Measurements from ENCODE around the gene SETD2.
"Not testable (repeated sequence)": the region's sequence is repeated elsewhere in the genome, so short reads cannot be mapped to it uniquely, and the experiment has no call there.

SETD2 gene, protein sequence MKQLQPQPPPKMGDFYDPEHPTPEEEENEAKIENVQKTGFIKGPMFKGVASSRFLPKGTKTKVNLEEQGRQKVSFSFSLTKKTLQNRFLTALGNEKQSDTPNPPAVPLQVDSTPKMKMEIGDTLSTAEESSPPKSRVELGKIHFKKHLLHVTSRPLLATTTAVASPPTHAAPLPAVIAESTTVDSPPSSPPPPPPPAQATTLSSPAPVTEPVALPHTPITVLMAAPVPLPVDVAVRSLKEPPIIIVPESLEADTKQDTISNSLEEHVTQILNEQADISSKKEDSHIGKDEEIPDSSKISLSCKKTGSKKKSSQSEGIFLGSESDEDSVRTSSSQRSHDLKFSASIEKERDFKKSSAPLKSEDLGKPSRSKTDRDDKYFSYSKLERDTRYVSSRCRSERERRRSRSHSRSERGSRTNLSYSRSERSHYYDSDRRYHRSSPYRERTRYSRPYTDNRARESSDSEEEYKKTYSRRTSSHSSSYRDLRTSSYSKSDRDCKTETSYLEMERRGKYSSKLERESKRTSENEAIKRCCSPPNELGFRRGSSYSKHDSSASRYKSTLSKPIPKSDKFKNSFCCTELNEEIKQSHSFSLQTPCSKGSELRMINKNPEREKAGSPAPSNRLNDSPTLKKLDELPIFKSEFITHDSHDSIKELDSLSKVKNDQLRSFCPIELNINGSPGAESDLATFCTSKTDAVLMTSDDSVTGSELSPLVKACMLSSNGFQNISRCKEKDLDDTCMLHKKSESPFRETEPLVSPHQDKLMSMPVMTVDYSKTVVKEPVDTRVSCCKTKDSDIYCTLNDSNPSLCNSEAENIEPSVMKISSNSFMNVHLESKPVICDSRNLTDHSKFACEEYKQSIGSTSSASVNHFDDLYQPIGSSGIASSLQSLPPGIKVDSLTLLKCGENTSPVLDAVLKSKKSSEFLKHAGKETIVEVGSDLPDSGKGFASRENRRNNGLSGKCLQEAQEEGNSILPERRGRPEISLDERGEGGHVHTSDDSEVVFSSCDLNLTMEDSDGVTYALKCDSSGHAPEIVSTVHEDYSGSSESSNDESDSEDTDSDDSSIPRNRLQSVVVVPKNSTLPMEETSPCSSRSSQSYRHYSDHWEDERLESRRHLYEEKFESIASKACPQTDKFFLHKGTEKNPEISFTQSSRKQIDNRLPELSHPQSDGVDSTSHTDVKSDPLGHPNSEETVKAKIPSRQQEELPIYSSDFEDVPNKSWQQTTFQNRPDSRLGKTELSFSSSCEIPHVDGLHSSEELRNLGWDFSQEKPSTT (N-terminal part only)

DNA sequence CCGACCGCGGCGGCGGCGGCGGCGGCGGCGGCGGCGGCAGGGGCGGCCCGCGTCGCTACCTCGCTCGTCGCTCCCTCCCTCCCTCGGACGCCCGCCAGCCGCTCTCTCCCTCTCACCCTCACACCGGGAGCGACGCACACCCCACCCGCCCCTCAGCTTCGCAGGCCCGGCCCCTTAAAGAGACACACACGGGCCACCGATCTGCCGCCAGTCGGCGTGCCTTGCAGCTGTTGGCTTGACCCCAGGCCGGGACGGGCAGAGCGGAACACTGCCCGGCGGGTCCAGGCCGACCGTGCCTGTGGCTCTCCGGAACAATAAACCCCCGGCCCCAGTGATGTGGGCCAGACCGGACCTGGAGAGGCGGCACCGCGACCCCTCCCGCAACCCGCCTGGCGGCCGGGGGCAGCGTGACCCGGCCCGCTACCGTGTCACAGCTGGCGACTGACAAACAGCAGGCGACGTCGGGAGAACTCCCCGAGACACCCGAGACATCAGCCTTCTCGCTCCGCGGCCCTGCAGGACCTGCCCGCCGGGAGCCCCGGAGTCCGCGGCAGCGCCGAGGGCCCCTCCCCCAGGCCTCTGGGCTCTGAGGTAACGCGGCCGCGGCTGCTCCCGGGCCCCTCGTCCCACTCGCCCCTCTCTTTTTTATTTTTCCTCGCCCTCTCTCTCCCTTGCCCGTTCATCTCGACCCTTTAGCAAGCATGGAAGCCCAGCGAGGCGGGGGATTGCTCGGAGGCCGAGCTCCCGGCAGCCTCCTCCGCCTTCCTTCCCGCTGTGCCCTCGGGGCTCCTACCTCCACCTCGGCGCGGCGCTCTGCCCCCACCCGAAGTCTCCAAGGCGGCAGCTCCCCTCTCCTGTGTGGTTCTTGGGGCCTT, at the start of gene SETD2:
TSS of gene SETD2 (minus strand) at position 107 of the 875 bp plus-strand sequence. CDS start 189 bp downstream, outside the sequence.
- DNase-seq: peak; percentile 68 to 90 (median 87)

GRCh38 chr3:47210863-47211405, 47.0 kb upstream of the SETD2 start:
- no peak for DNase-seq

DNA sequence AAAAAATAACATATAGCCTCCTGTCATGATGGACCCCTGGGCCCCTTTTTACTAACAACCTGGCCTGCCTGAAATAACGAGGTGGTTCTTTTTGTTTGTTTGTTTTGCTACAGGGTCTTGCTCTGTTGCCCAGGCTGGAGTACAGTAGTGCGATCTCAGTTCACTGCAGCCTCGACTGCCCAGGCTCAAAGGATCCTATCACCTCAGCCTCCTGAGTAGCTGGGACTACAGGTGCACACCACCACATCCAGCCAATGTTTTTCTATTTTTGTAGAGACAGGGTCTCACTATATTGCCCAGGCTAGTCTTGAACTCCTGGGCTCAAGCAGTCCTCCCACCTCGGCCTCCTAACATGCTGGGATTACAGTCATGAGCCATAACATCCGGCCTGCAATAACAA, 42.1 kb upstream of the SETD2 start:
- DNase-seq: not testable (repeated sequence)

- no peak for DNase-seq
These were observed 41.0 kb upstream of the SETD2 start for GRCh38 chr3:47204875-47205274.

- DNase-seq: no peak
These were observed 38.6 kb upstream of the SETD2 start for GRCh38 chr3:47202542-47202941.

GRCh38 chr3:47197287-47197686, 33.4 kb upstream of the SETD2 start:
- no peak for DNase-seq

- no peak for DNase-seq
These were observed 31.1 kb upstream of the SETD2 start for GRCh38 chr3:47194994-47195393.

- no peak for DNase-seq
These were observed 30.3 kb upstream of the SETD2 start for GRCh38 chr3:47193871-47194859.

- no peak for DNase-seq
These were observed 22.4 kb upstream of the SETD2 start for GRCh38 chr3:47186285-47186684.

GRCh38 chr3:47181685-47182084, 17.8 kb upstream of the SETD2 start:
- DNase-seq: not testable (repeated sequence)

- DNase-seq: not testable (repeated sequence)
These were observed 16.1 kb upstream of the SETD2 start for GRCh38 chr3:47180011-47180410.

- no peak for DNase-seq
These were observed 12.7 kb upstream of the SETD2 start for GRCh38 chr3:47176582-47176981.

DNA sequence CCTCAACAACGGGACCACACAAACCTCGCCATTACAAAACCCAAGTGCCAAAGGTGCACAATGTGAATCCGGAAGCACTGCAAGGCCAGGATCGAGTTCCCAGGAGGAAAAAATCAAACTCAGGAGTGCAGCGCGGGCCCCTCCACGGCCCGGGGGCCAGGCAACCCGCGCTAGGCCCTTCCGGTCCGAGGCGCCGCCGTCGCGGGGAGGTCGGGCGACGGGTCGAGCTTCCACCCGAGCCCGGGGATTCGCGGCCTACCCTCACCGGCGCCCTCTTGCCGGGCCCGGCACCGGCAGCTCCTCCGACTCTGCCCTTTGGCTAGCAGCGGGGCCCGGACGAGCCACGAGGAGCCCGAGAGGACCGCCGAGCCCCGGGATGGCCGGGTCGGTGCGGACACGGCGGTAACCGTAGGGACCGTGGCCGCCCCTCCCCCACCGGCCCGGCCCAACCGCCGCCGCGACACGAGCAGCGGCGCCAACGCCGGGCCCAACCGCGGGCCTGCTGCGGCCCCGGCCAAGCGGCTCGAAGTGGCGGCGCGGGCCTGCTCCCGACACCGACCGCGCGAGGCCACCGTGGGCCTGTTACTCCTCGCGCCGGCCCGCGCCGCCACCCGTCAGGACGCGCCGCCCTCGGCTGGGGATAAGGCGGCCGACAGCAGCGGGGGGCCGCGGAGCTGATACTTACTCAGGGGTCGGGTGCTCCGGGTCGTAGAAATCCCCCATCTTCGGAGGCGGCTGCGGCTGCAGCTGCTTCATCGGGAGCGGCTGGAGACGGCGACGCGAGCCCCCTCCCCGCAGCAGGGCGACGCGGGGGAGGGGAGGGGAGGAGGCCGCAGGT, 525 bp downstream of the SETD2 start:
- DNase-seq: peak; percentile 21 to 82 (median 60)

DNA sequence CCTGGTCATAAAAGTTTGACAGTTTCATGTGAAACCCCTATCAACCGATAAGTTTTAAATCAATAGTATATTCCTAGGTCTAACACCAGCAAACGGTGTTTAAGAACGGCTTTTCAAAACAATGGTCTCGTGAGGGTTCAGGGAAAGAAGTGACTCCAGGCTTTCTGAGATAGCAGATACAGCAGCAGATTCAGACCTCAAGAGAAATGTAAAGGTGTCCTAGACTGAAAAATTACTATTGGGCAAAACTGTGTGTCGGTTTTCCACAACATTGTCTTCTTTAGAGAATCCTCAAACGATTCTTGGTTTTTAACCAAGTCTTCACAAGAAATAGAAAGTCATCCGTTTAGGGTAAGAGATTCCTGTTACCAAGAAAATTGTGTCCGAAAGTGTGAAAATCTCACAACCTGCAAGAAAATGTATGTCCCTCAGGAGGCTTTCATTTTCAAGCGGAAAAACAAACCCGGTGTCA, 1.2 kb downstream of the SETD2 start:
- peak in 1 of 3 experiments; percentile 31 for DNase-seq

DNA sequence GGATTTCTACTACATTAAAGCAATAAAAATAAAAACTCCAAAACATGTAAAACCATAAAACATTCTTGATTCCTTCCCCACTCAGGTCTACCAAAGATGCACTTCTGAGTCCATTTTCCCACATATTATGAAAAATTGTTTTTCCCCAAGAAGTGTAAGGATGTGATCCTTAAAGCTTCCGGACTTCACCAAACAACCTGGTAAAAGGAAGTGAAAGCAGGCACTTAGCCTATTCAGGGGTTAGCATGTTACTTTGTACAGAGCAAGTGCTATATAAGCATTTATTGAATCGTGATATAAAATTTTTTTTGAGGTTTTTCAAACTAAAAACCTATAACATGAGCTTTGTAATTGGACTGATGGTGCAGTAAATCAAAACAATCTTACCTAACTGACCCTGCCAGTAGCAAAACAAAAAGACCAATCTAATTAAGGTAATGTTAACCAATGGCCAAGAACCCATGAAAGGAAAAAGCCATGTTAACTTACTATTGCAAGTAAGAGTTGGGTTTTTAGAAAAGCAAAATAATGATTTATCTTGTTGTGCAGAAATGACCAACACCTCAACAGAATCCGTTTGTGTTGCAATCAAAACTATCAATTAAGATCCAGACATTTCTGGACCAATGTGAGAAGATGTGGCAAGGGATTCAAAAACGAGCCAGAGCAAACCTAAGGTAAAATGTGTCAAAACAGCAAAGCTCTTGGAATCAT, 1.8 kb downstream of the SETD2 start:
- peak in 1 of 3 experiments; percentile 28 for DNase-seq

DNA sequence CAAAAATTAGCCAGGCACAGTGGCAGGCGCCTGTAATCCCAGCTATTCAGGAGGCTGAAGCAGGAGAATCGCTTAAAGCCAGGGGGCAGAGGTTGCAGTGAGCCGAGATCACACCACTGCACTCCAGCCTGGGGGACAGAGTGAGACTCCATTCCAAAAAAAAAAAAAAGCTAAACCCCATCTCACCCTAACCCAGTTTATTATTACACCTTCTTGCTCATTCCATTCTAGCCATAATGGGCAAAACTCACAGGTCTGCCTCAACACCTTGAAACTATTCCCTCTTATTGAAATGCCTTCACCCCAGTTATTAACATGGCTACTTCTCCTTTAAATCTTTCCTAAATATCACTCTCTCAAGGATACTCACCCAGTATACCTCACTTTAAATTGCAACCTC, 4.1 kb downstream of the SETD2 start:
- no peak for DNase-seq

DNA sequence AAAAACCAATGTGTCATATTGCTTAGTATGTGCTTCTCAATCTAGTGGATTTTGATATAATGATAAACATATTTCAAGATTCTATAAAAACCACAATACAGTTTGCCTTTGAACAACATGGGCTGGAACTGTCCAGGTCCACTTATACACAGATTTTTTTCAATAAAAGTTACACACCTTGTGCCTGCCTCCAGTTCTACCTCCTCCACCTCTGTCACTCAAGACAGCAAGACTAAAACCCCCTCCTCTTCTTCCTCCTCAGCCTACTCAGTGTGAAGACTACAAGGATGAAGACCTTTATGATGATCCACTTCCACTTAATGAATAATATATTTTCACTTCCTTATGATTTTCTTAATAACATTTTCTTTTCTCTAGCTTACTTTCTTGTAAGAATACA, 5.7 kb downstream of the SETD2 start:
- no peak for DNase-seq

GRCh38 chr3:47156396-47156795, 7.5 kb downstream of the SETD2 start:
- no peak for DNase-seq

GRCh38 chr3:47152578-47152977, 11.3 kb downstream of the SETD2 start:
- DNase-seq: no peak

Measured in NCI-H1417 (cell line).